Hepatocyte (in vitro differentiated cells): ENCODE data around the gene STEAP3.

Experiments used
- EZH2 ChIP-seq: fragments of 200-600 bp; sonication (generic); IDR thresholded peaks from 2 replicates; pipeline ENCODE4 v1.6.1; 2016; ENCODE audit warnings: antibody characterized with exemption, mild to moderate bottlenecking, borderline replicate concordance
- TF ChIP-seq, protein P1 (sequence below): fragments of 200-600 bp; sonication (generic); IDR thresholded peaks from 2 replicates; pipeline ENCODE4 v1.5.1; 2016; ENCODE audit warnings: antibody characterized with exemption, mild to moderate bottlenecking; ENCODE audit not compliant: poor library complexity

DNA sequence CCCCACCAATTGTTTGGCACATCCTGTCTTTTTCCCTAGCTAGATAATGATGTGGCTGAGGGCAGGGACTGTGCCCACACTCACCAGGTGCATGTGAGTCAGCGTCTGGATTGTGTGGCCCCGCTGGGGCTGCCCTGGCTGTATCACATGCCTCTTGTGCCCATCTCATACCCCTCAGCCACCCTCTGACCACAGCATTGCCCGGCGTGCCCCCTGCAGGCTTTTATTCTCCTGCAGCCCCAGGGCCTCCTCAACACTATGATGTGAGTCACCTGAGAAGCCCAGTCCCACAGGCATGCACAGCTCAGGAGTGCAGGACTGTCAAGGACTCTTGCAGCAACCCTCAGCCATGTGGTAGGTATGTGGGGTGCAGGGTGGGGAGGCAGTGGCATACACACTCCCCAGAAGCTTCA lies 14.8 kb upstream of the STEAP3 start:
- TF ChIP-seq, protein P1, sequence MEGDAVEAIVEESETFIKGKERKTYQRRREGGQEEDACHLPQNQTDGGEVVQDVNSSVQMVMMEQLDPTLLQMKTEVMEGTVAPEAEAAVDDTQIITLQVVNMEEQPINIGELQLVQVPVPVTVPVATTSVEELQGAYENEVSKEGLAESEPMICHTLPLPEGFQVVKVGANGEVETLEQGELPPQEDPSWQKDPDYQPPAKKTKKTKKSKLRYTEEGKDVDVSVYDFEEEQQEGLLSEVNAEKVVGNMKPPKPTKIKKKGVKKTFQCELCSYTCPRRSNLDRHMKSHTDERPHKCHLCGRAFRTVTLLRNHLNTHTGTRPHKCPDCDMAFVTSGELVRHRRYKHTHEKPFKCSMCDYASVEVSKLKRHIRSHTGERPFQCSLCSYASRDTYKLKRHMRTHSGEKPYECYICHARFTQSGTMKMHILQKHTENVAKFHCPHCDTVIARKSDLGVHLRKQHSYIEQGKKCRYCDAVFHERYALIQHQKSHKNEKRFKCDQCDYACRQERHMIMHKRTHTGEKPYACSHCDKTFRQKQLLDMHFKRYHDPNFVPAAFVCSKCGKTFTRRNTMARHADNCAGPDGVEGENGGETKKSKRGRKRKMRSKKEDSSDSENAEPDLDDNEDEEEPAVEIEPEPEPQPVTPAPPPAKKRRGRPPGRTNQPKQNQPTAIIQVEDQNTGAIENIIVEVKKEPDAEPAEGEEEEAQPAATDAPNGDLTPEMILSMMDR, result no peak
- no peak for TF ChIP-seq EZH2
